Hematopoietic multipotent progenitor cell (in vitro differentiated cells): Measurements from ENCODE around the gene MOGAT2. TPM values are rescaled to one million over a fixed set of nuclear protein-coding genes. Genes with fewer than 3 reads are reported as not detected.
"Not testable (repeated sequence)": the region's sequence is repeated elsewhere in the genome, so short reads cannot be mapped to it uniquely, and the experiment has no call there.

Experiments
- DNase-seq, 3 donors: peaks; one replicate each; pipeline ENCODE4 v3.0.0-alpha.2; 2011 to 2015; ENCODE audit warnings: low read depth in 2 of 3, low spot score in 2 of 3
- total RNA-seq: library from RNA; depleted of rRNA; stranded (reverse); fragments of >200 nt; gene quantifications from one replicate; pipeline ENCODE4 v1.2.3, GENCODE V29; 2012

Gene MOGAT2
- total RNA-seq, 1 donor = under 0.01 TPM

GRCh38 chr11:75748729-75749273 is 31.2 kb downstream of the MOGAT2 start:
- not testable (repeated sequence) for DNase-seq

DNA sequence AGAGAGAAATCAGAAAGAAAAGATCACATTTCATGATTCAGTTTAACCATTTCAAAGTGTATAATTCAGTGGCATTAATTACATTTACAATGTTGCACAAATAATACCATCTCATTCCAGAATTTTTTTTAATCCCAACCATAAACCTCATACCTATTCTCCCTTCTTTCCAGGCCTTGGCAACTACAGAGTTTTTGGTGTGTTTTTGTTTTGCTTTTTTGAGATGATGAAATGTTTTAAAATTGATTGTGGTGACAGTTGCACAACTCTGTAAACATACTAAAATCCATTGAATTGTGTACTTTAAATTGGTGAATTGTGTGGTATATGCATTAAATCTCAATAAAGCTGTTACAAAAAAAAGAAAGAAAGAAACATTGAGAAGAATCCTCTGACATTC is 37.3 kb downstream of the MOGAT2 start:
- not testable (repeated sequence) for DNase-seq

DNA sequence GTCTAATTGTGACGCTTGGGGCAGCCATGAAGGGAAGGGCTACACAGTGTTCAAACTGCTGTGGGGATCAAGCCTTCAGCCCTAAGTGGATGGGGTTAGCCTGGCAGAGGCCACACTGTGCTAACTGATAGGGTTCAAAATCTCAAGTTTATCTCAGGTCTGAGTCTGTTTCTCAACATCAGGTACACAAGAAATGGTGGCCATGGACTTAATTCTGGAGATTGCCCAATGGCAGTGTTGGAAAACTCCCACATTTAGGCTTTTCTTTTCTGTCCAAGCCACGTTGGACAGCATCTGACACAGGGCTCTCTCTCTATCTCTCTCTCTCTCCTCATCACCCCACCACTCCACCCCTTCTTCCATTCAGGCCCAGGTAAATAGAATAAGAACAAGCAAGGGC is 40.0 kb downstream of the MOGAT2 start:
- DNase-seq = no peak

- DNase-seq = no peak
Measured at GRCh38 chr11:75759832-75760231, 42.2 kb downstream of the MOGAT2 start.

- DNase-seq = no peak
Measured at GRCh38 chr11:75760243-75760642, 42.6 kb downstream of the MOGAT2 start.

GRCh38 chr11:75760710-75761493 is 43.3 kb downstream of the MOGAT2 start:
- no peak for DNase-seq

GRCh38 chr11:75762158-75762557 is 44.5 kb downstream of the MOGAT2 start:
- no peak for DNase-seq

DNA sequence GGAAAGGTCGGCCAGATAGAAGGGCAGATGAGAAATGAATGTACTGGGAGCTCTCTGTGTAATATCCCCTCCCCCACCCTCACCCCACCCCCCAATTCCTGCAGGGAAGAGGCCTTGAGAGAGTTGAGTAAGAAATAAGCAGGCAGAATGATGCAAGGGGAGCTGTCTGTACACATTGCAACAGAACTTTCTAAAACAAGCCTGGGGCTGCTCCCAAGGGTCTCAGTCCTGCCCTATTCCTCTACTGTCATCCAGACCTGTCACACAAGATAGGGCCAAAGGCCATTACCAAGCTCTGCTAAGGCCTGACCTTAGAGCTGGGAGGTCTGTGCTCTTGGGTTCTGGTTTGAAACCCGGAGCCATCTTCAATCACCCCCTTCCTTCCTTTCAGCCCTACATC is 45.2 kb downstream of the MOGAT2 start:
- DNase-seq = no peak

DNA sequence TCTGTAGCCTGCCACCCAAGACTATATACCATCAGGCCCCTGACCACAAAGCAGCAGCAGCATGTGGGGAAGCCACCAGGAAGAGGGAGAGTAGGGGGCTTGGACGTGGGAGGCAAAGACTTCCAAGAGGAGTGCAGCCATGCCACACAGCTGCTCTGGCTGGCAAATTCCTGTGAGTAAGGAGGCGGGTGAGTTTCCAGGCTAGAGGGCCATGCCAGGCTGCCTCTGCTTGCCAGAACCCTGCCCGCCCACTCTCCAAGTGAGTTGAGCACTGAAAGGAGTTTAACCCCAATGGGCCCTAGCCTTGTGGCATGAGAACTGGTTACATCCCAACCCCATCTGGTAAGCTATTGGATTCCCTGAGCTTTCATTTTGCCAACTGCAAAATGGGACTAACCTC is 46.2 kb downstream of the MOGAT2 start:
- no peak for DNase-seq

- DNase-seq = no peak
Measured at GRCh38 chr11:75765116-75765515, 47.5 kb downstream of the MOGAT2 start.

DNA sequence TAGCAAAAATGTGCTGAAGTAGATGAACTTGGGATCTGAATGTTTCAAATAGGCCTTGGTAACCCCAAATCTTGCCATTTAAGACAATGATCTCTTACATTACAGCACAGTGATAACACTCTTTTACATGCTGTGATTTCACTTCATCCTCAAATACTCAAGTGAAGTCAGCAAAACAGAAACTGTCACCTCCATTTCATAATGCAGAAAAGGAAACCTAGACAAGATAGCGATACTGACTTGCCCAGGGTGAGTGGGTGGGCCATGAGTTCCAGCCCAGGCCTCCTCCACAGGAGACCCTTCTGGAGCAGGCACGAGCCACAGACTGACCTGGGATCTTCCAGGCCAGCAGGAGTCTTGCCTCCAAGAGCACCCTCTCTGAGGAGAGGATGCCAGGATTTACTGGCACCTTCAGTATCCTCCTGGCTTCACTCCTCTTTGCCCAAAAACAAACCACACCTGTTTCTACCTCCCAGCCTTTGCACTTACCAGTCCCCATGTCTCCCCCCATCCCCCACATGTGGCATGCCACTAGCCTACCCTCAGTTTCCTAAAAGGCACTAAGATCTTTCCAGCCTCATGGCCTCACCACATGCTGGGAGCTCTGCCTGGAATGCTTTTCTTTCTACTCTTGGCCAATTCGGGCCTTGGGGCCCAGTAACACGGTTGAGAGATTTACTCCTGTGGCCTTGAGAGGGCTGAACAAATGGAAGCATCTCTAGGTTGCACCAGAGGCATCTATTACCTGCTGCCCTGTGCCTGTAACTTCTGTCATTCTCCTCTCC is 49.0 kb downstream of the MOGAT2 start:
- no peak for DNase-seq

- no peak for DNase-seq
Measured at GRCh38 chr11:75767228-75767572, 49.6 kb downstream of the MOGAT2 start.

DNA sequence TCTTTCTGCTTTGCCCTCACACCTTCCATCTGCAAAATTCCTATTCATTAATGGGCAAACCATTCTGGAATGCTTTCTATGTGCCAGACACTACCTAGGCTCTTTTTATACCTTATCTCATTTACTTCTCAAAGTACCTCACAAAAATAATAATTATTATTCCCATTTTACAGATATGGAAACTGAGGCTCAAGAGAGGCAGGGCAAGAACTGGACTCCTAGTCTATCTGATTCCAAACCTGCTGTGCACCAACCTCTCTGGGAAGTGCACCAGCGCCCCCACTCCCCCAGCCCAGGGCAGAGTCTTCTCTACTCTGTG is 50.1 kb downstream of the MOGAT2 start:
- DNase-seq = no peak

DNA sequence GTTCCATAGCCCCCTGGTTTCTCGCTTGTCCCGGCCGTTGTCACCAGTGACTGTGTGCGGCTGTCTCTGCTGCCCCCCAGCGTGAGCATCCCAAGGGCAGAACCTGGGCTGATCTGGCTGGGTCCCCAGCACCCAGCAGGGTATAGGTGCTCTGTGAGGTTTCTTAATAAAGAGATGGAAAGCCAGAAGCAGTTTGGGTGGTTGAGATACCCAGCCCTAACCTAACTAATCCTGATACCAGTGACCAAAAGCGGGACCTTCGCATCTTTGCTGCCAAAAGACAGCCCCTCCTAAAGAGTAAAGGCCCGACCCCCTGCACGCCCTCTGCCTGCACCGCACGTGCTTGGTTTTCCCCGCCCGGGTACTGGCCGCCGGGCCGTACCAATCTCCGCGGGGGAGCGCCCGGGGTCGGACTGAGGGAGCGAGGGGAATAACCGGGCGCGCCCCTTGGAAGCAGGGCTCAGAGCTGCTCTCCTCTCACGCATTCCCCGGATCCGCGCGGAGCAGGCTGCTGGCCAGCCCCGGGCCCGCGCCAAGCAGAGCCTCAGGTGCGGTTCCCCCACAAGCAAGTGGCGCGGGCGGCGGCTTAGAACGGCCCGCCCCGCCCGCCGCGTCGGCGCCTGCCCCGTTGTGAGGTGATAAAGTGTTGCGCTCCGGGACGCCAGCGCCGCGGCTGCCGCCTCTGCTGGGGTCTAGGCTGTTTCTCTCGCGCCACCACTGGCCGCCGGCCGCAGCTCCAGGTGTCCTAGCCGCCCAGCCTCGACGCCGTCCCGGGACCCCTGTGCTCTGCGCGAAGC is 50.7 kb downstream of the MOGAT2 start, which contains the start of gene DGAT2:
DGAT2 (plus strand) TSS at position 667 of the 797 bp plus-strand sequence. CDS start 214 bp downstream, outside the sequence.
- peak; percentile 49 to 86 (median 85) for DNase-seq

DNA sequence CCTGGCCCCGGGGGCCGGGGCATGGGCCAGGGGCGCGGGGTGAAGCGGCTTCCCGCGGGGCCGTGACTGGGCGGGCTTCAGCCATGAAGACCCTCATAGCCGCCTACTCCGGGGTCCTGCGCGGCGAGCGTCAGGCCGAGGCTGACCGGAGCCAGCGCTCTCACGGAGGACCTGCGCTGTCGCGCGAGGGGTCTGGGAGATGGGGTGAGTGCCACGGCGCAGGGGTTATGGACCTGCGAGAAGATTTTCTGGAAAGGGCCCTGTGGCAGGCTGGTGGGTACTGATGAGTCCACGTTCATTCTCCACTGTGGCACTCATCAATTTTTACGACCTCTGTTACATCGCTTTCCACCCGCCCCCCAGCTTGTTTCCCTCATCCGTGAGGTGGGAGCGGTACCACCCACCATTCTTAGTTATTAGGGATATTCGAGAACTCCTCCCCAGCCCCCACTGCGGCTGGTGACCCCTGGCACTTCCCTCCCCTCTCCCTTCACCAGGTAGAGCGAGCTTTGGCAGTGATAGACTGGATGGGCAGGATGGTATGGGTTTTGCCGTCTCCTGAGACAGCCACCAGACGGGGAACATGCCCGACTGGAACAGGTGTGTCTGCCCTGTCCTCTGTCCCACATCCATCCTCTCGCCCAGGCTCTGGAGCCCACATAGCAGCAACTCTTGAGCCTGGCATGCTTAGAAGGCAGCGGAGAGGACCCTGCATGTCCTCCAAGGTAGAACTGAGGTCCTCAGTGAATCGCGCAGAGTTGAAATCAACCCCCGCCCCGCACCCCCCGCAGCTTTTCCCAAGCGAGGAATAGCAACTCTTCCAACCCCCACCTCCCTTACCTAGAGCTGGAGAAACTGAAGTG is 51.5 kb downstream of the MOGAT2 start:
- DNase-seq = no peak

DNA sequence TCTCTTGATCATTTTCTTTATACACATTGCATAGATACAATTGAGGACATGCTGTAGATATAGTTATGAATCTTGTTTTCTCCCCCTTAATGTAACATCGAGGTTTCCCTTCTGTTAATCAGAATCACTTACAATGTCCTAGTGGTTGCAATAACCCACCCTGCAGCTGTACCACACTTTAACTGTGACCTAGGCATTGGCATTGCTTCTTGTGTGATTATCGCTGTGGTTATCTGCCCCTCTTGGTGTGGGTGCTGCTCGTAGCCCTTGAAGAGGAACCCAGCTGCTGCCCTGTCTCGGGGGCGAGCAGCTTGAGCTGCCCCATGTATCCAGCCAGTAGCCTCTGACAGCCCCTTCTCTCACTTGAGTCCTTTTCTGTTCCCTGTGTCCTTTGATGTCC is 52.5 kb downstream of the MOGAT2 start:
- no peak for DNase-seq

DNA sequence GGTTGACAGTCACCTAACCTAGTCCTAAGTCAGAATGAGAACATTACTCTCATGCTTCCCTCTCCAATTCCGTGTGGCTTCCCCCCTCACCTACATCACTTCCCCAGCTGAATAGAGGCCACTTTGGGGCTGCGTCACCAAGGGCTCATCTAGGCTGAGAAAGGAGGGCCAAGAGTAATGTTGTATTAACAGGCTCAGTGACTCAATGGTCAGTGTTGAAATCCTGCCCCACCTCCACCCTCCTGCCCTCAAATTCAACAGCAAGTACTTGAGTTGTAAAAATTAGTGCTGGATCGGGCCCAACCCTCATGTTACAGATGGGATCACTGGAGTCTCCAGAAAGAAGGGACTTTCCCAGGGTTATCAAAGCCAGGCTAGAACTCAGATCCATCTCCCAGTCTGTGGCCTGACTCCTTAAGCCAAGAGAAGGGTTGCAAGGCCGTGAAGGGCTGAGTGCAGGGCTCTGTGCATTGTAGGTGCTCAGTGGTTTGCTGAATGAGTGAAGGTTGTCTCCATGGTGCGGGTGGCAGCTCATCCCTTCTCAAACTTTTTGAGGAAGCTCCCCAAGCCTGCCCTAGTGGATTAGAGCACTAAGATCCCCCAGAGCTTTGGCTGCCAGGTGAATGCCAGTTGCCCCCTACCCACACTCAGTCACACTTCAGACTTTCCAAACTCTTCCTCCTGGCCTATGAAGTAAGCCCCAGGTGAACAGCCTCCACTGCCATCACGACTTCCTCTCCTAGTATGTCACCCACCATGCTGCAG is 54.2 kb downstream of the MOGAT2 start:
- no peak for DNase-seq

GRCh38 chr11:75773595-75774353 is 56.1 kb downstream of the MOGAT2 start:
- peak in 2 of 3 donors; percentile 50 to 71 for DNase-seq

DNA sequence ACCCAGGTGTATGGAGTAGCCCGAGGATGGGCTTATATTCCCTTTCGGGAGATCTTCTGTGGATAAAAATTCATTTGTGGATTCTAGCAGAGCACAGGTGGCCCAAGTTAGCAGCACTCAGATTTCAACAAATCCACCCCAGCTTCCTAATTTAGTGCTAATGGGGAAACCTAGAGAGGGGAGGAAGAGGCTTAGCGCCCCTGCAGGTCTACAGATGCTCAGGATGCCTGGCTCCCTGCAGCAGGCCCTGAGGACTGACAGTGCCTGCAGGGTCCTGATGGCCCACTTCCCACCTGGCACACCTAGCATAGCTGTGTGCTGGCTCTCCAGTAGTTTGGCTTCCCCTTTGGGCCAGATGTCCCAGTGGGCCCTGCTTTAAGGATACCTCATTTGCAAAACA is 57.4 kb downstream of the MOGAT2 start:
- no peak for DNase-seq
